ENCODE results near the gene RPA1.

GRCh38 chr17:1916316-1916715 is 86.5 kb downstream of the RPA1 start:
- TF ChIP-seq CTCF (IDR thresholded peaks at IDR 0.05; ENCODE audit: low read length) (no peak), EZH2 (optimal IDR thresholded peaks at IDR 0.05; ENCODE audit: low read depth, low read length) (no peak), EZH2phosphoT487 (IDR thresholded peaks at IDR 0.05; ENCODE audit: low read length) (no peak)

All from MM.1S (cell line).